ENCODE results near the gene KRTAP5-2. TPM values are rescaled to one million over a fixed set of nuclear protein-coding genes. Genes with fewer than 3 reads are reported as not detected.

KRTAP5-2 gene
- total and polyA plus RNA-seq, 9 of the 15 experiments (the other 6 are each of a cell fraction or from before 2014, with no cell fraction given) = not detected

GRCh38 chr11:1549338-1550330, 48.5 kb downstream of the KRTAP5-2 start:
- in situ Hi-C loops (cut with MboI) = no loop called here
- FAIRE-seq = no peak
- H3K79me2 ChIP-seq (ENCODE audit: control insufficient read depth, insufficient read depth, low read length) = no peaks in the 10 kb centered on the region
- POLR2A ChIA-PET = interaction anchor here (0.7 to 1.0 kb wide), 2 partner anchors 33 to 345 kb away, joined by 3 to 4 read pairs; no protein-coding TSS in a partner anchor
- H3K4me1 ChIP-seq (replicated peaks in 1 of 2; ENCODE audit: control insufficient read depth in 2 of 2, insufficient read depth in 2 of 2, low read length in 2 of 2) = peaks cover 0 to 42% of the 10 kb centered on the region in 2 experiments; a peak in 3 of 5 replicates
- no peak overlapping the region; a peak in 1 of 4 replicates for H3K9ac ChIP-seq (ENCODE audit: insufficient read depth in 1 of 2, low read depth in 2 of 2, low read length in 2 of 2)
- CTCF ChIA-PET (ENCODE audit: low intra/inter-chr PET ratio) = no interaction called here
- DNase-seq (ENCODE audit: extremely low read depth in 1 of 4, low spot score in 3 of 4) = peak; percentile 43 to 59 (median 51)
- H4K20me1 ChIP-seq (replicated peaks; ENCODE audit: control insufficient read depth, insufficient read depth, low read length) = peaks cover 3% of the 10 kb centered on the region; the same call in 1 of the 2 replicates
- no peak overlapping the region for H3K4me2 ChIP-seq (ENCODE audit: insufficient read depth, low read length)
- 4% methylated on average over 8 of the region's 13 CpGs for WGBS (ENCODE audit: insufficient coverage, low coverage, missing lambda C conversion rate)
- H3K4me3 ChIP-seq = no peak overlapping the region
- no peaks in the 10 kb centered on the region for H3K9me3 ChIP-seq (replicated peaks; ENCODE audit: control insufficient read depth, insufficient read depth, low read depth, low read length)
- peaks cover 0 to 5% of the 10 kb centered on the region in 2 experiments; a peak in 1 of 5 replicates for H3K27me3 ChIP-seq (ENCODE audit: control insufficient read depth in 2 of 2, insufficient read depth in 2 of 2, low read length in 2 of 2)
- no peak overlapping the region for H2AFZ ChIP-seq (ENCODE audit: low read depth, low read length)
- peak; percentile 75 for ATAC-seq
- H3K27ac ChIP-seq (ENCODE audit: extremely low read depth, low read depth, low read length) = no peak overlapping the region
- no TSS peak for BruUV-seq (replicated peaks)
- H3K9me1 ChIP-seq (ENCODE audit: control insufficient read depth, insufficient read depth, low read length) = no peaks in the 10 kb centered on the region
- intact Hi-C loops (cut with micrococcal nuclease) = no loop called here
- no peaks in the 10 kb centered on the region for H3K36me3 ChIP-seq (ENCODE audit: control insufficient read depth, insufficient read depth, low read length)
- TF ChIP-seq MEF2D (tag; conservative IDR thresholded peaks at IDR 0.05; ENCODE audit: low read depth) (no peak), FIP1L1 (IDR thresholded peaks at IDR 0.05; ENCODE audit: low read depth, low read length, poor library complexity, severe bottlenecking) (no peak), E2F6 (IDR thresholded peaks at IDR 0.05; ENCODE audit: borderline replicate concordance in 1 of 2, extremely low read depth in 1 of 2, insufficient read depth in 1 of 2, insufficient read length in 1 of 2, low read depth in 1 of 2, low read length in 1 of 2, poor library complexity in 1 of 2, severe bottlenecking in 1 of 2) (peak in 1 of 2 experiments; percentile 17), SAFB (IDR thresholded peaks at IDR 0.05; ENCODE audit: borderline replicate concordance, low read depth, low read length) (no peak), RAD21 (CRISPR knock-in tag; conservative IDR thresholded peaks at IDR 0.05 in 1 of 2, IDR thresholded peaks at IDR 0.05 in 1 of 2) (peak; percentile 26 to 61), CTCF (IDR thresholded peaks at IDR 0.05 in 2 of 3, conservative IDR thresholded peaks at IDR 0.05 in 1 of 3; ENCODE audit: insufficient read depth in 2 of 3, low read depth in 1 of 3, low read length in 3 of 3) (peak; percentile 48 to 64 (median 56))

Measured in K562 (cell line).